K562 (cell line): ENCODE data around the gene KLHL22. TPM values are rescaled to one million over a fixed set of nuclear protein-coding genes. Genes with fewer than 3 reads are reported as not detected.

Experiments
- ATF1 ChIP-seq, 2 experiments: fragments of 450-650 bp in 1 of 2; IDR thresholded peaks; 2 replicates each; pipeline ENCODE4 v1.6.1; 2016; ENCODE audit warnings: missing compliant biosample characterization in 1 of 2, missing genetic modification characterization in 1 of 2
- BCOR ChIP-seq: fragments of 450-650 bp; IDR thresholded peaks from 2 replicates; pipeline ENCODE4 v1.6.1; 2016
- BRCA1 ChIP-seq, 2 experiments: fragments of 450-650 bp in 1 of 2; sonication (generic) in 1 of 2; formaldehyde crosslinking in 1 of 2; IDR thresholded peaks; 2 replicates each; pipeline versions ENCODE4 v1.5.0 to v1.6.1; 2017 to 2020; ENCODE audit warnings: mild to moderate bottlenecking in 1 of 2, missing genetic modification reagents in 1 of 2
- DNMT1 ChIP-seq: fragments of 450-650 bp; IDR thresholded peaks from 2 replicates; pipeline ENCODE4 v1.6.1; 2016; ENCODE audit warnings: antibody characterized with exemption, mild to moderate bottlenecking
- HSF4 ChIP-seq: fragments of 250-450 bp; sonication (Bioruptor Pico); IDR thresholded peaks from 2 replicates; pipeline ENCODE4 v2.1.2; 2022; ENCODE audit warnings: mild to moderate bottlenecking, moderate library complexity, borderline replicate concordance
- ID3 ChIP-seq, 2 experiments: fragments of 250-450 bp in 1 of 2; fragments of 450-650 bp in 1 of 2; sonication (Bioruptor Pico) in 1 of 2; IDR thresholded peaks; 2 replicates each; pipeline versions ENCODE4 v1.6.1 to v1.8.0; 2016 to 2021; ENCODE audit warnings: mild to moderate bottlenecking in 2 of 2, moderate library complexity in 2 of 2, missing compliant biosample characterization in 1 of 2, missing genetic modification characterization in 1 of 2
- MCM7 ChIP-seq, 2 experiments: fragments of 450-650 bp; IDR thresholded peaks; 2 replicates each; pipeline ENCODE4 v1.6.1; 2016 to 2018
- MTF1 ChIP-seq: fragments of 250-450 bp; sonication (Bioruptor Pico); IDR thresholded peaks from 2 replicates; pipeline ENCODE4 v1.9.0; 2021; ENCODE audit warnings: moderate library complexity, mild to moderate bottlenecking, inconsistent platforms, borderline replicate concordance
- PHF8 ChIP-seq: fragments of 200-600 bp; sonication (generic); IDR thresholded peaks from 2 replicates; pipeline ENCODE4 v1.6.1; 2012; ENCODE audit warnings: mixed run types, mild to moderate bottlenecking, inconsistent platforms, low read length, moderate library complexity, borderline replicate concordance
- POLR2G ChIP-seq: fragments of 200-400 bp; formaldehyde crosslinking; IDR thresholded peaks from 2 replicates; pipeline ENCODE4 v1.6.1; 2017; ENCODE audit warnings: low read depth, mild to moderate bottlenecking, antibody characterized with exemption, low read length, moderate library complexity
- RBM14 ChIP-seq: fragments of 200-400 bp; formaldehyde crosslinking; IDR thresholded peaks from 2 replicates; pipeline ENCODE4 v1.6.1; 2018; ENCODE audit warnings: low read depth, mild to moderate bottlenecking, low read length, moderate library complexity, borderline replicate concordance; ENCODE audit not compliant: insufficient read depth
- STAG1 ChIP-seq: sonication (generic); formaldehyde crosslinking; IDR thresholded peaks from 2 replicates; pipeline ENCODE4 v1.5.0; 2020; ENCODE audit warnings: missing genetic modification reagents, borderline replicate concordance
- TAF15 ChIP-seq: fragments of 200-400 bp; formaldehyde crosslinking; IDR thresholded peaks from 2 replicates; pipeline ENCODE4 v1.6.1; 2017; ENCODE audit warnings: mild to moderate bottlenecking, low read depth, low read length, moderate library complexity
- THRB ChIP-seq: fragments of 450-650 bp; formaldehyde crosslinking; conservative IDR thresholded peaks from 2 replicates; pipeline ENCODE4 v1.4.0; 2022; ENCODE audit warnings: mild to moderate bottlenecking, missing genetic modification characterization
- ZMIZ1 ChIP-seq, 2 experiments: fragments of 150-350 bp in 1 of 2; IDR thresholded peaks; 2 replicates each; pipeline ENCODE4 v1.6.1; 2012 to 2016; ENCODE audit warnings: low read depth in 2 of 2, low read length in 2 of 2, mild to moderate bottlenecking in 1 of 2, moderate library complexity in 1 of 2
- ZNF263 ChIP-seq: sonication (generic); formaldehyde crosslinking; IDR thresholded peaks from 2 replicates; pipeline ENCODE4 v1.8.0; 2022; ENCODE audit warnings: mild to moderate bottlenecking, missing genetic modification reagents, borderline replicate concordance
- ZNF316 ChIP-seq: fragments of 450-650 bp; IDR thresholded peaks from 2 replicates; pipeline ENCODE4 v1.6.1; 2016
- ZNF740 ChIP-seq, 3 experiments: fragments of 200-800 bp in 1 of 3; sonication (Bioruptor generic) in 1 of 3; sonication (generic) in 1 of 3; formaldehyde crosslinking in 1 of 3; IDR thresholded peaks; 2 replicates each; pipeline versions ENCODE4 v1.6.1 to v1.8.0; 2016 to 2022; ENCODE audit warnings: mild to moderate bottlenecking in 2 of 3, missing compliant biosample characterization in 2 of 3, missing genetic modification characterization in 2 of 3, missing genetic modification reagents in 1 of 3
- polyA plus RNA-seq, 8 experiments: library from polyadenylated mRNA; depleted of rRNA in 4 of 8; stranded (reverse) in 5 of 8; unstranded in 3 of 8; fragments of >200 nt; fragmentation: Nextera tagmentation in 2 of 8; fragmentation: Illumina TruSeq in 1 of 8; extraction: Ambion mirVana in 2 of 8; extraction: Trizol in 1 of 8; gene quantifications; 2 replicates each; pipeline versions ENCODE4 v1.2.1 to v1.2.3, GENCODE V29; 2011 to 2014; ENCODE audit warnings: inconsistent platforms in 1 of 8, missing spikeins in 1 of 8
- total RNA-seq, 7 experiments: library from RNA; depleted of rRNA in 6 of 7; stranded (reverse); fragments of >200 nt in 6 of 7; fragmentation: Illumina TruSeq in 2 of 7; extraction: Trizol in 2 of 7; gene quantifications; 2 replicates each; pipeline versions ENCODE4 v1.2.1 to v1.2.3, GENCODE V29; 2011 to 2021; ENCODE audit warnings: low replicate concordance in 1 of 7

The KLHL22 gene
- total and polyA plus RNA-seq, 9 of the 15 experiments (the other 6 are each of a cell fraction or from before 2014, with no cell fraction given), result 1.3 to 25.6 (median 15.2) TPM

- TF ChIP-seq ZMIZ1 (IDR thresholded peaks at IDR 0.05; ENCODE audit: low read depth in 2 of 2, low read length in 2 of 2) (0 out of 4 replicates have a peak, but pooled peaks of 1 of the 2 experiments have one; percentile 7), TAF15 (0 out of 2 replicates have a peak, but pooled peaks have one; percentile 15), ZNF316 (peak; percentile 58), BRCA1 (IDR thresholded peaks at IDR 0.05) (no peak), BRCA1 (CRISPR knock-in tag; IDR thresholded peaks at IDR 0.05) (peak; percentile 95; the same call in 1 of the 2 replicates), ZNF740 (CRISPR knock-in tag; IDR thresholded peaks at IDR 0.05) (peak; percentile 89), ZNF740 (tag; IDR thresholded peaks at IDR 0.05) (peak in 1 of 2 experiments; percentile 64; a peak in 1 of 4 replicates), MTF1 (CRISPR knock-in tag) (no peak), RBM14 (peak; percentile 1; the same call in 1 of the 2 replicates), ZNF263 (CRISPR knock-in tag) (peak; percentile 54; the same call in 1 of the 2 replicates), DNMT1 (no peak), STAG1 (CRISPR knock-in tag) (peak; percentile 13; the same call in 1 of the 2 replicates), POLR2G (peak; percentile 31; the same call in 1 of the 2 replicates), MCM7 (IDR thresholded peaks at IDR 0.05) (peak in 1 of 2 experiments; percentile 87; a peak in 1 of 4 replicates), ATF1 (CRISPR knock-in tag; IDR thresholded peaks at IDR 0.05) (0 out of 2 replicates have a peak, but pooled peaks have one; percentile 8), ATF1 (tag; IDR thresholded peaks at IDR 0.05) (no peak), BCOR (peak; percentile 23; the same call in 1 of the 2 replicates), HSF4 (CRISPR knock-in tag) (no peak), PHF8 (peak; percentile 4; the same call in 1 of the 2 replicates), ID3 (CRISPR knock-in tag; IDR thresholded peaks at IDR 0.05) (no peak), ID3 (tag; IDR thresholded peaks at IDR 0.05) (0 out of 2 replicates have a peak, but pooled peaks have one; percentile 39), THRB (CRISPR knock-in tag) (0 out of 2 replicates have a peak, but pooled peaks have one; percentile 37)
Measured at GRCh38 chr22:20436768-20437612, 58.6 kb downstream of the KLHL22 start (continued).
